B cell (primary cell): ENCODE results near the gene MACROH2A1. TPM values are rescaled to one million over a fixed set of nuclear protein-coding genes. Genes with fewer than 3 reads are reported as not detected.

Experiments
- ATAC-seq: fragments of 200-7000 bp; cut with Tn5 transposase; one replicate; pipeline ENCODE4 v1.10.0; 2021; ENCODE audit warnings: low read depth, mild to moderate bottlenecking, moderate number of reproducible peaks, moderate library complexity
- CTCF ChIA-PET: fragments of 350-600 bp; sonication (Branson Sonifier 250); formaldehyde crosslinking; loops from one replicate; lab custom pipeline; 2021; ENCODE audit warnings: antibody characterized with exemption, inconsistent platforms; lab: Charles Lee
- POLR2A ChIA-PET: fragments of 350-600 bp; sonication (Branson Sonifier 250); formaldehyde crosslinking; loops from one replicate; lab custom pipeline; 2021; ENCODE audit warnings: antibody characterized with exemption; lab: Charles Lee
- DNase-seq: peaks from one replicate; pipeline ENCODE4 v3.0.0; 2013
- H2AFZ ChIP-seq: 2 replicates; pipeline ENCODE4 v1.6.1; 2012; ENCODE audit warnings: mild to moderate bottlenecking, low read depth, low read length; ENCODE audit not compliant: insufficient read depth, poor library complexity, severe bottlenecking
- H3K27ac ChIP-seq, 2 donors: 1 replicate in 1 of 2; 2 replicates in 1 of 2; pipeline ENCODE4 v1.5.1; 2012 to 2013; ENCODE audit warnings: low read length in 2 of 2, mild to moderate bottlenecking in 2 of 2, moderate library complexity in 1 of 2
- H3K27me3 ChIP-seq, 4 experiments: fragments of 200-600 bp in 1 of 4; sonication (generic) in 1 of 4; replicated peaks in 1 of 4; 1 replicate in 2 of 4; 2 replicates in 2 of 4; pipeline versions ENCODE4 v1.6.1 to v1.7.0; 2013 to 2016; ENCODE audit warnings: low read length in 3 of 4, mild to moderate bottlenecking in 2 of 4, mixed read lengths in 1 of 4, moderate library complexity in 1 of 4; ENCODE audit not compliant: insufficient read depth in 4 of 4, control insufficient read depth in 3 of 4; ENCODE audit errors: control extremely low read depth in 1 of 4
- H3K36me3 ChIP-seq, 2 experiments: replicated peaks in 1 of 2; 1 replicate in 1 of 2; 2 replicates in 1 of 2; pipeline versions ENCODE4 v1.6.1 to v1.7.1; 2013; ENCODE audit warnings: low read length in 1 of 2; ENCODE audit not compliant: insufficient read depth in 2 of 2, control insufficient read depth in 1 of 2; ENCODE audit errors: control extremely low read depth in 1 of 2, extremely low read depth in 1 of 2
- H3K4me1 ChIP-seq, 2 donors: fragments of 200-600 bp in 1 of 2; sonication (generic) in 1 of 2; 1 replicate in 1 of 2; 2 replicates in 1 of 2; pipeline versions ENCODE4 v1.5.1 to v1.6.1; 2013 to 2017; ENCODE audit warnings: low read length in 2 of 2; ENCODE audit not compliant: control insufficient read depth in 2 of 2, insufficient read depth in 2 of 2
- H3K4me2 ChIP-seq: replicated peaks from 2 replicates; pipeline ENCODE3; 2012; ENCODE audit warnings: mild to moderate bottlenecking, low read depth, low read length; ENCODE audit not compliant: poor library complexity, severe bottlenecking
- H3K4me3 ChIP-seq, 5 experiments: fragments of 200-600 bp in 1 of 5; sonication (generic) in 1 of 5; 1 replicate in 3 of 5; 2 replicates in 2 of 5; pipeline versions ENCODE4 v1.5.1 to v1.7.0; 2011 to 2016; ENCODE audit warnings: low read length in 4 of 5, mild to moderate bottlenecking in 4 of 5, low read depth in 2 of 5, control low read depth in 1 of 5, moderate library complexity in 1 of 5; ENCODE audit not compliant: insufficient read depth in 1 of 5; ENCODE audit errors: control extremely low read depth in 1 of 5, extremely low read depth in 1 of 5
- H3K79me2 ChIP-seq: fragments of 200-600 bp; sonication (generic); one replicate; pipeline ENCODE4 v1.6.0; 2016; ENCODE audit warnings: low read length; ENCODE audit not compliant: control insufficient read depth, insufficient read depth
- H3K9ac ChIP-seq: fragments of 200-600 bp; sonication (generic); 2 replicates; pipeline ENCODE4 v1.6.1; 2017; ENCODE audit warnings: mild to moderate bottlenecking, low read length, moderate library complexity
- H3K9me3 ChIP-seq, 3 donors: one replicate each; pipeline versions ENCODE4 v1.6.1 to v1.7.1; 2013; ENCODE audit warnings: low read length in 2 of 3; ENCODE audit not compliant: control insufficient read depth in 2 of 3, insufficient read depth in 1 of 3; ENCODE audit errors: control extremely low read depth in 1 of 3
- H4K20me1 ChIP-seq: 2 replicates; pipeline ENCODE4 v1.6.0; 2012; ENCODE audit warnings: mild to moderate bottlenecking, low read length; ENCODE audit not compliant: insufficient read depth, control insufficient read depth, poor library complexity, severe bottlenecking
- H3K27ac Mint-ChIP-seq: one replicate; pipeline ENCODE4 v1.8.0; 2021; ENCODE audit warnings: mixed read lengths
- H3K27me3 Mint-ChIP-seq: one replicate; pipeline ENCODE4 v1.8.0; 2021; ENCODE audit warnings: mixed read lengths
- H3K4me1 Mint-ChIP-seq: one replicate; pipeline ENCODE4 v1.8.0; 2021; ENCODE audit warnings: mixed read lengths
- H3K4me3 Mint-ChIP-seq: one replicate; pipeline ENCODE4 v1.8.0; 2021; ENCODE audit warnings: mixed read lengths
- H3K9me3 Mint-ChIP-seq: one replicate; pipeline ENCODE4 v1.8.0; 2022; ENCODE audit warnings: mixed read lengths; ENCODE audit not compliant: insufficient read depth
- CTCF ChIP-seq: fragments of 200-600 bp; IDR thresholded peaks from one replicate; pipeline ENCODE4 v1.8.0; 2022; ENCODE audit warnings: antibody characterized with exemption, mild to moderate bottlenecking
- EZH2 ChIP-seq: IDR thresholded peaks from 2 replicates; pipeline ENCODE4 v1.6.1; 2012; ENCODE audit warnings: borderline replicate concordance, low read depth, mild to moderate bottlenecking, moderate library complexity, low read length; ENCODE audit not compliant: insufficient read depth, poor library complexity, severe bottlenecking
- WGBS: methylation state at CpG from one replicate; pipeline ENCODE4 v1.1.5; 2013; ENCODE audit warnings: missing lambda C conversion rate; ENCODE audit not compliant: insufficient coverage; 5-methylcytosine and 5-hydroxymethylcytosine counted together
- intact Hi-C: fragments of 100-400 bp; cut with micrococcal nuclease; formaldehyde crosslinking; loops from one replicate; pipeline ENCODE4 v1.10.0; 2022
- polyA plus RNA-seq: library from polyadenylated mRNA; depleted of rRNA; stranded (reverse); fragments of >200 nt; gene quantifications from 2 replicates; pipeline ENCODE4 v1.2.3, GENCODE V29; 2012
- total RNA-seq, 2 donors: library from RNA; stranded (reverse); fragments of 120-200 nt in 1 of 2; gene quantifications; 1 replicate in 1 of 2; 2 replicates in 1 of 2; pipeline versions ENCODE4 v1.2.3 to v1.2.4, GENCODE V29; 2013 to 2022

Gene MACROH2A1
- total and polyA plus RNA-seq, 2 donors (not counting 1 experiment from before 2014, with no cell fraction given): 80.1 to 99.7 TPM

GRCh38 chr5:135313946-135314345, 85.1 kb downstream of the MACROH2A1 start:
- POLR2A ChIA-PET: no interaction called here
- Histone ChIP-seq H3K9me3 (no peaks in the 10 kb centered on the region), H4K20me1 (no peaks in the 10 kb centered on the region), H2AFZ (no peak overlapping the region), H3K4me1 (no peaks in the 10 kb centered on the region), H3K4me2 (no peak overlapping the region), H3K36me3 (no peaks in the 10 kb centered on the region), H3K27me3 (no peaks in the 10 kb centered on the region), H3K9ac (no peak overlapping the region), H3K27ac (no peak overlapping the region), H3K4me3 (no peak overlapping the region), H3K79me2 (no peaks in the 10 kb centered on the region)
- peaks cover 13% of the 10 kb centered on the region for H3K27me3 Mint-ChIP-seq
- TF ChIP-seq CTCF: no peak
- TF ChIP-seq EZH2: no peak
- intact Hi-C loops: no loop called here
- H3K27ac Mint-ChIP-seq: no peak overlapping the region
- no peak for DNase-seq
- ATAC-seq: no peak
- 100% methylated on average over 2 of the region's 2 CpGs for WGBS
- peaks cover 13% of the 10 kb centered on the region for H3K4me1 Mint-ChIP-seq
- H3K4me3 Mint-ChIP-seq: no peak overlapping the region
- no peaks in the 10 kb centered on the region for H3K9me3 Mint-ChIP-seq
- CTCF ChIA-PET: no interaction called here

GRCh38 chr5:135313405-135313804, 85.6 kb downstream of the MACROH2A1 start:
- intact Hi-C loops: no loop called here
- Mint-ChIP-seq H3K4me1 (peaks cover 13% of the 10 kb centered on the region), H3K4me3 (no peak overlapping the region), H3K27me3 (peaks cover 15% of the 10 kb centered on the region), H3K27ac (no peak overlapping the region), H3K9me3 (no peaks in the 10 kb centered on the region)
- Histone ChIP-seq H3K4me3 (no peak overlapping the region), H3K27me3 (peaks cover 0 to 4% (median 0%) of the 10 kb centered on the region in 4 experiments), H3K79me2 (no peaks in the 10 kb centered on the region), H3K9ac (no peak overlapping the region), H4K20me1 (no peaks in the 10 kb centered on the region), H3K36me3 (no peaks in the 10 kb centered on the region), H3K27ac (no peak overlapping the region), H2AFZ (no peak overlapping the region), H3K4me2 (no peak overlapping the region), H3K4me1 (no peaks in the 10 kb centered on the region), H3K9me3 (no peaks in the 10 kb centered on the region)
- ChIA-PET CTCF (no interaction called here), POLR2A (no interaction called here)
- WGBS: 20% methylated on average over 1 of the region's 4 CpGs
- no peak for TF ChIP-seq CTCF
- TF ChIP-seq EZH2: no peak
- ATAC-seq (no peak), DNase-seq (no peak)
